AG04450 (cell line): ENCODE results near the gene KRT1. TPM values are rescaled to one million over a fixed set of nuclear protein-coding genes. Genes with fewer than 3 reads are reported as not detected.

Experiments used
- CTCF ChIA-PET: fragments of 300-600, 350-600 bp; formaldehyde crosslinking; extraction: SDS; loops from one replicate; lab custom pipeline; 2022; ENCODE audit warnings: antibody characterized with exemption, inconsistent platforms; lab: Charles Lee
- POLR2A ChIA-PET: fragments of 350-600 bp; formaldehyde crosslinking; extraction: SDS; loops from one replicate; lab custom pipeline; 2021; ENCODE audit warnings: antibody characterized with exemption, inconsistent platforms; lab: Yijun Ruan, JAX
- DNase-seq: peaks from one replicate; pipeline ENCODE4 v3.0.0-alpha.2; 2011; ENCODE audit warnings: low read depth, low spot score
- H3K27ac ChIP-seq: one replicate; pipeline ENCODE4 v1.5.1; 2012; ENCODE audit warnings: low read depth, low read length, control low read depth
- H3K27me3 ChIP-seq: one replicate; pipeline ENCODE4 v1.6.0; 2012; ENCODE audit warnings: low read length; ENCODE audit not compliant: control insufficient read depth, insufficient read depth
- H3K4me3 ChIP-seq: 2 replicates; pipeline ENCODE4 v1.5.1; 2011; ENCODE audit warnings: mild to moderate bottlenecking, low read depth, low read length, control low read depth
- H3K9me3 ChIP-seq: 2 replicates; pipeline ENCODE4 v1.5.1; 2012; ENCODE audit warnings: low read length; ENCODE audit not compliant: control insufficient read depth, insufficient read depth
- polyA plus RNA-seq: library from polyadenylated mRNA; depleted of rRNA; stranded (reverse); fragments of >200 nt; gene quantifications from 2 replicates; pipeline ENCODE4 v1.2.3, GENCODE V29; 2011
- TF ChIP-seq, protein P1 (sequence below): IDR thresholded peaks from 2 replicates; pipeline ENCODE4 v1.5.1; 2011; ENCODE audit warnings: low read depth, low read length, control low read depth, inconsistent platforms

Gene KRT1
- polyA plus RNA-seq, 1 experiment = not detected

DNA sequence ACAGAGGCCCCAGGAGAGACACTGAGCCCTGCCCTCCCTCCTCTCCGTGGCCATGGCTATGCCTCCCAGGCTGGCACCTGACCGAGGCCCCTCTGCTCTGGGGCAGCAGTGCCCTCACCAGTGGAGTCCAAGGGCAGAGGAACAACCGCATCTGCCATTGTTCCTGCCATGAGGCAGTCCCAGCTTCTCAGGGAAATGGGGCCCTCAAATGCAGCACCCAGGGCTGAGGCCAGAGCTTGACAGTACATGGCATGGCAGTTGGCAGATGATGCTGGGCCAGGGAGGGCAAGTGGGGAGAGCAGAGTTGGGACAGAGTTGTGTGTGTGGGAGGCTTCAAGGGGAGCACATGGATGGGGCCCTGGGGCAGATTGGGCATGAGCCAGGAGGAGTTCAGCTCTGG is 44.2 kb upstream of the KRT1 start:
- Histone ChIP-seq H3K27ac (no peak overlapping the region), H3K4me3 (no peak overlapping the region), H3K9me3 (no peaks in the 10 kb centered on the region), H3K27me3 (peaks cover 7% of the 10 kb centered on the region)
- POLR2A ChIA-PET = no interaction called here
- TF ChIP-seq, protein P1, sequence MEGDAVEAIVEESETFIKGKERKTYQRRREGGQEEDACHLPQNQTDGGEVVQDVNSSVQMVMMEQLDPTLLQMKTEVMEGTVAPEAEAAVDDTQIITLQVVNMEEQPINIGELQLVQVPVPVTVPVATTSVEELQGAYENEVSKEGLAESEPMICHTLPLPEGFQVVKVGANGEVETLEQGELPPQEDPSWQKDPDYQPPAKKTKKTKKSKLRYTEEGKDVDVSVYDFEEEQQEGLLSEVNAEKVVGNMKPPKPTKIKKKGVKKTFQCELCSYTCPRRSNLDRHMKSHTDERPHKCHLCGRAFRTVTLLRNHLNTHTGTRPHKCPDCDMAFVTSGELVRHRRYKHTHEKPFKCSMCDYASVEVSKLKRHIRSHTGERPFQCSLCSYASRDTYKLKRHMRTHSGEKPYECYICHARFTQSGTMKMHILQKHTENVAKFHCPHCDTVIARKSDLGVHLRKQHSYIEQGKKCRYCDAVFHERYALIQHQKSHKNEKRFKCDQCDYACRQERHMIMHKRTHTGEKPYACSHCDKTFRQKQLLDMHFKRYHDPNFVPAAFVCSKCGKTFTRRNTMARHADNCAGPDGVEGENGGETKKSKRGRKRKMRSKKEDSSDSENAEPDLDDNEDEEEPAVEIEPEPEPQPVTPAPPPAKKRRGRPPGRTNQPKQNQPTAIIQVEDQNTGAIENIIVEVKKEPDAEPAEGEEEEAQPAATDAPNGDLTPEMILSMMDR = no peak
- CTCF ChIA-PET = no interaction called here
- DNase-seq = no peak

DNA sequence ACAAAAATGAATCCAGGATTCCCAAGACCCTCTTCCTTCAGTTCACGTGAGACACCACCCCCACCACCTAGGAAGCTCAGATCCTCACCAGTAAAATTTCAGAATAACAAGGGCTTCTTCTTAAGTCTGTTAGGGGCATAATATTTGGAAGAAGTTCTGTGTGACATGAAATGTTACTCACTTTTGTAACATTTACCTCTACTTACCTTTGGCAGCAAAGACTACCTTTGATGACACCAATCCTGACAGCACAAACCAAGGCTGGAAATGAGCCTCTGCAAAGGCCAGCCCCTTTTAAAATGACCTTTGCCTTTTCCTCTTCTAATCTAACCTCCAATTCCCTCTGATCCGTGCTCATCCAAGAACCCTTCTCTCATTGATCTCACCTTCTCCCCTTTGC is 42.5 kb upstream of the KRT1 start:
- Histone ChIP-seq H3K27ac (no peak overlapping the region), H3K9me3 (no peaks in the 10 kb centered on the region), H3K4me3 (no peak overlapping the region), H3K27me3 (peaks cover 6% of the 10 kb centered on the region)
- DNase-seq = no peak
- ChIA-PET POLR2A (no interaction called here), CTCF (no interaction called here)
- TF ChIP-seq, protein P1 = no peak

DNA sequence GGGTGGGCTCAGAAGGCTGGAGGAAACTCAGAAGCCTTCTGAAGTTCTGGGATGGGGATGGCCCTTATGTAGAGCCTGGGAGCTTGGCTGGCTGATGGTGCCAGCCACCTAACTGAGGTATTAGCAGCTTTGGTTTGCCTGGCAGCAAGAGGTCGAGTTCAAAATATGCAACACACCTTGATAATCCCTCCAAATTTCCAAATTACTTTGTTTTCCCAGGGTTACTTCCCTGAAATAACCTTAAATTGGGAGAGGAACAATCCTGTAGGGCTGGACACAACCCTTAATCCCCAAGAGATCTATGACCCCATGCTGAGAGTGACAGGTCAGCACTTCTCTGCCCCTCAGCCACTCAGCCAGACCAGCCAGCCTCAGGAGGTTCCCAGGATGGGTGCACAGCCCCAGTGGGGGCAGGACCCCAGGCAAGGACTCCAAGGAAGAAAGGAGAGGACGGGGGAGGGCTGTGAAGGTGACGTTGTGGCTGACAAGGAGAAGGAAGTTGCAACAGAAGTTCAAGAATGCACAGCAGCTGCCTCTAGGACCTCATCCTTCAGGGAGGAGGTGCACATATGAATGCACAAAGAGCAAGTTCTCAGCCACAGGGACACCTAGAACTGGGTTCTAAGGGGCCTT is 41.7 kb upstream of the KRT1 start:
- DNase-seq = no peak
- TF ChIP-seq, protein P1 = no peak
- ChIA-PET CTCF (interaction anchor here (0.6 kb wide), 1 partner anchor 353 kb away, joined by 5 read pairs; no protein-coding TSS in a partner anchor), POLR2A (no interaction called here)
- Histone ChIP-seq H3K9me3 (no peaks in the 10 kb centered on the region), H3K27ac (no peak overlapping the region), H3K27me3 (peaks cover 4% of the 10 kb centered on the region), H3K4me3 (no peak overlapping the region)

DNA sequence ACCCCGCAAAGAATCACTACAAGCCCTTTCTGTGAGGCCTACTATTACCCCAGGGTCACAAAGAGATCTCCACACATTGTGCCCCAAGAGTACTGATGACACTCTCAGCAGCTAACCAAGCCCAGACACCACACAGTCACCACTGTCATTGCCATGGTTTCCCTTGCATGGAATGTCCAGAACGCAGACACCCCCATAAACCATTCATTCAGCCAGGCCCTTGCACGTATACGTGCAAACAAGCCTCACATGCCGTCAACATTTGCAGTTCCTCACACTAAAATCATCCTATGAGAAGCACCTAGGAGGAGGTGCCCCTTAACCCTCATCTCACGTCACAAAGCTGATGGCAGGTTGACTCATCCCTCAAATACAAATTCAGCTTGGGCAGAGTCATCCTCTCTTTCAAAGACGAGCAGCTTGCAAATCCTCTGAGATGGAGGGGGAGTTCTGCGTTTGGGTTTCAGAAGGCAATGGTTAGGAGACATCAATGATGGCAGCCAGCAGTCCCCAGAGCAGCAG is 40.2 kb upstream of the KRT1 start:
- no peak overlapping the region for H3K4me3 ChIP-seq
- no peak for DNase-seq
- TF ChIP-seq, protein P1 = no peak
- ChIA-PET POLR2A (no interaction called here), CTCF (no interaction called here)
- H3K9me3 ChIP-seq = no peaks in the 10 kb centered on the region
- peaks cover 17% of the 10 kb centered on the region for H3K27me3 ChIP-seq
- no peak overlapping the region for H3K27ac ChIP-seq

DNA sequence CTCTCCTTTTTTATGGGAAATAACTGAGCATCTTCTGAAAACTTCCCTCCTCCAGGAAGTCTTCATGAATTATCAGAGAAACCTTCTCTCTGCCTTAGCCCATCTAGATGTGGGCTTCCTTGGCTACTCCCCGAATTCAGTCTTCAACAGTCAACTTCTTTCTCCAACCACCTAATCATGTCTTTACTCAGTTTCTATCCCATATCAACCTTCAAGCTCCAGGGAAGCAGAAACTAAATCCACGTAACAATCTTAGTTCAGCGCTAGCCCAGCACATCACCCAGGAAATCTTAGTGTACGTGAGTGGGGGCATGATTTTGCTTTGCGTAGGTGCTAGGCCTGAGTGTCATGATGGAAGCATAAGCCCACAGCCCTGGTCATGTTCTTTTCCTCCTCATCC is 35.9 kb upstream of the KRT1 start:
- DNase-seq = no peak
- Histone ChIP-seq H3K27me3 (peaks cover 41% of the 10 kb centered on the region), H3K27ac (no peak overlapping the region), H3K9me3 (peaks cover 5% of the 10 kb centered on the region; the same call in 1 of the 2 replicates), H3K4me3 (no peak overlapping the region)
- TF ChIP-seq, protein P1 = no peak
- ChIA-PET CTCF (no interaction called here), POLR2A (no interaction called here)
